PC-3 (cell line): ENCODE data around the gene ARG1. TPM values are rescaled to one million over a fixed set of nuclear protein-coding genes. Genes with fewer than 3 reads are reported as not detected.
A peak's percentile ranks its signal among the peaks of the same experiment; 100 is the strongest.

Experiments used
- ATAC-seq: fragments of 200-7000 bp; cut with Tn5 transposase; 2 replicates; pipeline ENCODE4 v1.9.1; 2020; ENCODE audit warnings: mild to moderate bottlenecking, moderate library complexity
- BruUV-seq: library from RNA; stranded (reverse); fragments of 400-500 nt; replicated peaks from 2 replicates; lab custom pipeline; 2021; lab: Mats Ljungman, UMichigan
- CTCF ChIA-PET: fragments of 300-600 bp; sonication (Branson Sonifier 250); formaldehyde crosslinking; loops from one replicate; lab custom pipeline; 2022; ENCODE audit warnings: antibody characterized with exemption; lab: Charles Lee
- POLR2A ChIA-PET: fragments of 300-600 bp; sonication (Branson Sonifier 250); formaldehyde crosslinking; loops from one replicate; lab custom pipeline; 2022; ENCODE audit warnings: antibody characterized with exemption; ENCODE audit not compliant: unreplicated experiment; lab: Charles Lee
- DNase-seq: peaks from one replicate; pipeline ENCODE4 v3.0.0-alpha.2; 2015
- H2AFZ ChIP-seq: fragments of 300-600 bp; sonication (generic); 2 replicates; pipeline ENCODE4 v1.6.0; 2016; ENCODE audit warnings: antibody characterized with exemption, low read length
- H3F3A ChIP-seq: fragments of 300-600 bp; sonication (generic); one replicate; pipeline ENCODE4 v1.6.0; 2017; ENCODE audit warnings: antibody characterized with exemption, low read length, control low read depth, mild to moderate bottlenecking; ENCODE audit not compliant: unreplicated experiment
- H3K27ac ChIP-seq: fragments of 300-600 bp; sonication (generic); 2 replicates; pipeline ENCODE4 v1.5.1; 2016; ENCODE audit warnings: mild to moderate bottlenecking, low read length
- H3K27me3 ChIP-seq: fragments of 300-600 bp; sonication (generic); 2 replicates; pipeline ENCODE4 v1.6.1; 2016; ENCODE audit warnings: low read length, mixed read lengths
- H3K36me3 ChIP-seq: fragments of 300-600 bp; sonication (generic); 2 replicates; pipeline ENCODE4 v1.6.1; 2016; ENCODE audit warnings: low read depth, mixed run types, low read length, mixed read lengths
- H3K4me1 ChIP-seq: fragments of 300-600 bp; sonication (generic); 2 replicates; pipeline ENCODE4 v1.5.1; 2016; ENCODE audit warnings: low read length; ENCODE audit not compliant: insufficient read depth
- H3K4me2 ChIP-seq: fragments of 300-600 bp; sonication (generic); 2 replicates; pipeline ENCODE4 v1.6.0; 2016; ENCODE audit warnings: low read length
- H3K4me3 ChIP-seq: fragments of 300-600 bp; sonication (generic); 2 replicates; pipeline ENCODE4 v1.5.1; 2016; ENCODE audit warnings: mild to moderate bottlenecking, low read length, mixed read lengths
- H3K79me2 ChIP-seq: fragments of 300-600 bp; sonication (generic); 2 replicates; pipeline ENCODE4 v1.6.1; 2017; ENCODE audit warnings: low read length, mixed read lengths
- H3K9ac ChIP-seq: fragments of 300-600 bp; sonication (generic); 2 replicates; pipeline ENCODE4 v1.6.0; 2016; ENCODE audit warnings: mild to moderate bottlenecking, low read length
- H3K9me2 ChIP-seq: fragments of 300-600 bp; sonication (generic); replicated peaks from 2 replicates; pipeline ENCODE4 v1.6.1; 2016; ENCODE audit warnings: mixed run types, low read length, mixed read lengths
- H3K9me3 ChIP-seq: fragments of 300-600 bp; sonication (generic); 2 replicates; pipeline ENCODE4 v1.6.1; 2016; ENCODE audit warnings: low read length, mixed read lengths
- H4K20me1 ChIP-seq: fragments of 300-600 bp; sonication (generic); 2 replicates; pipeline ENCODE4 v1.6.1; 2016; ENCODE audit warnings: low read length, mixed read lengths
- CTCF ChIP-seq: fragments of 300-600 bp; sonication (generic); conservative IDR thresholded peaks from 2 replicates; pipeline ENCODE4 v1.5.1; 2017; ENCODE audit warnings: antibody characterized with exemption, low read depth, mild to moderate bottlenecking, low read length
- EZH2 ChIP-seq: fragments of 300-600 bp; sonication (generic); IDR thresholded peaks from one replicate; pipeline ENCODE4 v1.6.1; 2017; ENCODE audit warnings: antibody characterized with exemption, mild to moderate bottlenecking, low read length; ENCODE audit not compliant: unreplicated experiment
- EZH2phosphoT487 ChIP-seq: fragments of 300-600 bp; sonication (generic); IDR thresholded peaks from 2 replicates; pipeline ENCODE4 v1.6.1; 2018; ENCODE audit warnings: mild to moderate bottlenecking, antibody characterized with exemption, low read length, borderline replicate concordance
- intact Hi-C: fragments of 100-400 bp; cut with micrococcal nuclease; formaldehyde crosslinking; loops from 2 replicates; pipeline ENCODE4 v1.9.0; 2023
- total RNA-seq: library from RNA; depleted of rRNA; stranded (reverse); fragments of >200 nt; gene quantifications from 2 replicates; pipeline ENCODE4 v1.2.3, GENCODE V29; 2014

Gene ARG1
- total RNA-seq, 1 experiment from 2014 or later: not detected

GRCh38 chr6:131602781-131603312 lies 29.8 kb downstream of the ARG1 start:
- H3K27ac ChIP-seq: no peak overlapping the region
- ChIA-PET POLR2A (no interaction called here), CTCF (interaction anchor here (1.1 kb wide), 1 partner anchor 25 kb away, joined by 6 read pairs; the partner anchor contains the start of gene MED23)
- no peaks in the 10 kb centered on the region for H3K9me3 ChIP-seq
- H3K4me1 ChIP-seq: peaks cover 7% of the 10 kb centered on the region; the same call in 1 of the 2 replicates
- no TSS peak for BruUV-seq
- H3K4me2 ChIP-seq: no peak overlapping the region
- H4K20me1 ChIP-seq: no peaks in the 10 kb centered on the region
- intact Hi-C loops: no loop called here
- H3K79me2 ChIP-seq: no peaks in the 10 kb centered on the region
- H3F3A ChIP-seq: no peaks in the 10 kb centered on the region
- H3K36me3 ChIP-seq: peaks cover 24% of the 10 kb centered on the region
- H3K9ac ChIP-seq: no peak overlapping the region
- DNase-seq: peak; percentile 58
- TF ChIP-seq CTCF (no peak), EZH2phosphoT487 (no peak), EZH2 (no peak)
- no peak overlapping the region for H2AFZ ChIP-seq
- peak; percentile 96 for ATAC-seq
- H3K27me3 ChIP-seq: no peaks in the 10 kb centered on the region
- no peaks in the 10 kb centered on the region for H3K9me2 ChIP-seq
- no peak overlapping the region for H3K4me3 ChIP-seq

DNA sequence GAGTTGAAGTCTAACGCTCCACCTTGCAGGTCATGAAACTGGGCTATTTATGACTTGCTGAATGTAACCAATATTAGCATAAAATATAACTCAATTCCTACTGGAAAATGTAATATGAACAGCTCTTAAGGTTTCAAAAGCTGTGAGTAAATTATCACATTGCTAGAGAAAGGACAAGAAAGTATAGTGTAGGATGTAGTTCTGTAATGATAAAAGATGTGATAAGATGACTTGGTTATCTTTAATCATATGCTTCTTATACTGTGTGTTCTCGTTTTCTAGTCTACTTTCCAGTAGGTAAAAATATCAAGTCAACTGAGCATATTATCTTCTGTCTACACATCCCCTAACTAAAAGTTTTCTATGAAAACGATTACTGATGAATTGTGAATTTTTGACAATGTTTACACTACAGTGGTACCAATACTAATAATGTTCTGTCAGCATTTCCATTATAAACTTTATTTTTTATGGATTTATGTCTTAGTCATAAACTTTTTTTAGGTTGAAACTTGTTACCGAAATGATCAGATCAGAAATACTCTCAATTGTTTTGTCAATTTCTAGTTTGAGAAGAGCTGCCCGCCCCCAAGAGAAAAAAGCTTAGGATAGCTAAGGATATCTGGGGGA lies 40.4 kb downstream of the ARG1 start:
- intact Hi-C loops: no loop called here
- H3K79me2 ChIP-seq: no peaks in the 10 kb centered on the region
- H3F3A ChIP-seq: no peaks in the 10 kb centered on the region
- no peak overlapping the region for H3K4me2 ChIP-seq
- no peaks in the 10 kb centered on the region for H3K9me3 ChIP-seq
- TF ChIP-seq CTCF (no peak), EZH2phosphoT487 (no peak), EZH2 (no peak)
- no peaks in the 10 kb centered on the region for H3K4me1 ChIP-seq
- H2AFZ ChIP-seq: no peak overlapping the region
- no peak overlapping the region for H3K9ac ChIP-seq
- no peak overlapping the region for H3K27ac ChIP-seq
- H3K27me3 ChIP-seq: no peaks in the 10 kb centered on the region
- no peaks in the 10 kb centered on the region for H3K9me2 ChIP-seq
- no TSS peak for BruUV-seq
- CTCF ChIA-PET: no interaction called here
- H4K20me1 ChIP-seq: no peaks in the 10 kb centered on the region
- peaks cover 17% of the 10 kb centered on the region; the same call in 1 of the 2 replicates for H3K36me3 ChIP-seq
- POLR2A ChIA-PET: no interaction called here
- ATAC-seq (no peak), DNase-seq (no peak)
- no peak overlapping the region for H3K4me3 ChIP-seq

- no peaks in the 10 kb centered on the region for H3K27me3 ChIP-seq
- no peaks in the 10 kb centered on the region for H3K79me2 ChIP-seq
- no peak overlapping the region for H3K27ac ChIP-seq
- BruUV-seq: no TSS peak
- no peaks in the 10 kb centered on the region for H4K20me1 ChIP-seq
- H3K4me3 ChIP-seq: no peak overlapping the region
- TF ChIP-seq CTCF: no peak
- TF ChIP-seq EZH2: no peak
- no peak for TF ChIP-seq EZH2phosphoT487
- intact Hi-C loops: no loop called here
- H3K9ac ChIP-seq: no peak overlapping the region
- H3K9me2 ChIP-seq: no peaks in the 10 kb centered on the region
- DNase-seq (no peak), ATAC-seq (no peak)
- H3F3A ChIP-seq: no peaks in the 10 kb centered on the region
- H3K4me1 ChIP-seq: no peaks in the 10 kb centered on the region
- H3K9me3 ChIP-seq: no peaks in the 10 kb centered on the region
- POLR2A ChIA-PET: no interaction called here
- no peak overlapping the region for H3K4me2 ChIP-seq
- no peak overlapping the region for H2AFZ ChIP-seq
- H3K36me3 ChIP-seq: peaks cover 28% of the 10 kb centered on the region; the same call in 1 of the 2 replicates
- CTCF ChIA-PET: no interaction called here
Measured at GRCh38 chr6:131615275-131615674, 42.2 kb downstream of the ARG1 start.
